B cell (primary cell): ENCODE results near the gene CHST14. TPM values are rescaled to one million over a fixed set of nuclear protein-coding genes. Genes with fewer than 3 reads are reported as not detected.

Experiments used
- ATAC-seq: fragments of 200-7000 bp; cut with Tn5 transposase; one replicate; pipeline ENCODE4 v1.10.0; 2021; ENCODE audit warnings: low read depth, mild to moderate bottlenecking, moderate number of reproducible peaks, moderate library complexity
- CTCF ChIA-PET: fragments of 350-600 bp; sonication (Branson Sonifier 250); formaldehyde crosslinking; loops from one replicate; lab custom pipeline; 2021; ENCODE audit warnings: antibody characterized with exemption, inconsistent platforms; lab: Charles Lee
- POLR2A ChIA-PET: fragments of 350-600 bp; sonication (Branson Sonifier 250); formaldehyde crosslinking; loops from one replicate; lab custom pipeline; 2021; ENCODE audit warnings: antibody characterized with exemption; lab: Charles Lee
- DNase-seq: peaks from one replicate; pipeline ENCODE4 v3.0.0; 2013
- H2AFZ ChIP-seq: 2 replicates; pipeline ENCODE4 v1.6.1; 2012; ENCODE audit warnings: mild to moderate bottlenecking, low read depth, low read length; ENCODE audit not compliant: insufficient read depth, poor library complexity, severe bottlenecking
- H3K27ac ChIP-seq, 2 donors: 1 replicate in 1 of 2; 2 replicates in 1 of 2; pipeline ENCODE4 v1.5.1; 2012 to 2013; ENCODE audit warnings: low read length in 2 of 2, mild to moderate bottlenecking in 2 of 2, moderate library complexity in 1 of 2
- H3K27me3 ChIP-seq, 4 experiments: fragments of 200-600 bp in 1 of 4; sonication (generic) in 1 of 4; replicated peaks in 1 of 4; 1 replicate in 2 of 4; 2 replicates in 2 of 4; pipeline versions ENCODE4 v1.6.1 to v1.7.0; 2013 to 2016; ENCODE audit warnings: low read length in 3 of 4, mild to moderate bottlenecking in 2 of 4, mixed read lengths in 1 of 4, moderate library complexity in 1 of 4; ENCODE audit not compliant: insufficient read depth in 4 of 4, control insufficient read depth in 3 of 4; ENCODE audit errors: control extremely low read depth in 1 of 4
- H3K36me3 ChIP-seq, 2 experiments: replicated peaks in 1 of 2; 1 replicate in 1 of 2; 2 replicates in 1 of 2; pipeline versions ENCODE4 v1.6.1 to v1.7.1; 2013; ENCODE audit warnings: low read length in 1 of 2; ENCODE audit not compliant: insufficient read depth in 2 of 2, control insufficient read depth in 1 of 2; ENCODE audit errors: control extremely low read depth in 1 of 2, extremely low read depth in 1 of 2
- H3K4me1 ChIP-seq, 2 donors: fragments of 200-600 bp in 1 of 2; sonication (generic) in 1 of 2; 1 replicate in 1 of 2; 2 replicates in 1 of 2; pipeline versions ENCODE4 v1.5.1 to v1.6.1; 2013 to 2017; ENCODE audit warnings: low read length in 2 of 2; ENCODE audit not compliant: control insufficient read depth in 2 of 2, insufficient read depth in 2 of 2
- H3K4me2 ChIP-seq: replicated peaks from 2 replicates; pipeline ENCODE3; 2012; ENCODE audit warnings: mild to moderate bottlenecking, low read depth, low read length; ENCODE audit not compliant: poor library complexity, severe bottlenecking
- H3K4me3 ChIP-seq, 5 experiments: fragments of 200-600 bp in 1 of 5; sonication (generic) in 1 of 5; 1 replicate in 3 of 5; 2 replicates in 2 of 5; pipeline versions ENCODE4 v1.5.1 to v1.7.0; 2011 to 2016; ENCODE audit warnings: low read length in 4 of 5, mild to moderate bottlenecking in 4 of 5, low read depth in 2 of 5, control low read depth in 1 of 5, moderate library complexity in 1 of 5; ENCODE audit not compliant: insufficient read depth in 1 of 5; ENCODE audit errors: control extremely low read depth in 1 of 5, extremely low read depth in 1 of 5
- H3K79me2 ChIP-seq: fragments of 200-600 bp; sonication (generic); one replicate; pipeline ENCODE4 v1.6.0; 2016; ENCODE audit warnings: low read length; ENCODE audit not compliant: control insufficient read depth, insufficient read depth
- H3K9ac ChIP-seq: fragments of 200-600 bp; sonication (generic); 2 replicates; pipeline ENCODE4 v1.6.1; 2017; ENCODE audit warnings: mild to moderate bottlenecking, low read length, moderate library complexity
- H3K9me3 ChIP-seq, 3 donors: one replicate each; pipeline versions ENCODE4 v1.6.1 to v1.7.1; 2013; ENCODE audit warnings: low read length in 2 of 3; ENCODE audit not compliant: control insufficient read depth in 2 of 3, insufficient read depth in 1 of 3; ENCODE audit errors: control extremely low read depth in 1 of 3
- H4K20me1 ChIP-seq: 2 replicates; pipeline ENCODE4 v1.6.0; 2012; ENCODE audit warnings: mild to moderate bottlenecking, low read length; ENCODE audit not compliant: insufficient read depth, control insufficient read depth, poor library complexity, severe bottlenecking
- H3K27ac Mint-ChIP-seq: one replicate; pipeline ENCODE4 v1.8.0; 2021; ENCODE audit warnings: mixed read lengths
- H3K27me3 Mint-ChIP-seq: one replicate; pipeline ENCODE4 v1.8.0; 2021; ENCODE audit warnings: mixed read lengths
- H3K4me1 Mint-ChIP-seq: one replicate; pipeline ENCODE4 v1.8.0; 2021; ENCODE audit warnings: mixed read lengths
- H3K4me3 Mint-ChIP-seq: one replicate; pipeline ENCODE4 v1.8.0; 2021; ENCODE audit warnings: mixed read lengths
- H3K9me3 Mint-ChIP-seq: one replicate; pipeline ENCODE4 v1.8.0; 2022; ENCODE audit warnings: mixed read lengths; ENCODE audit not compliant: insufficient read depth
- EZH2 ChIP-seq: IDR thresholded peaks from 2 replicates; pipeline ENCODE4 v1.6.1; 2012; ENCODE audit warnings: borderline replicate concordance, low read depth, mild to moderate bottlenecking, moderate library complexity, low read length; ENCODE audit not compliant: insufficient read depth, poor library complexity, severe bottlenecking
- WGBS: methylation state at CpG from one replicate; pipeline ENCODE4 v1.1.5; 2013; ENCODE audit warnings: missing lambda C conversion rate; ENCODE audit not compliant: insufficient coverage; 5-methylcytosine and 5-hydroxymethylcytosine counted together
- intact Hi-C: fragments of 100-400 bp; cut with micrococcal nuclease; formaldehyde crosslinking; loops from one replicate; pipeline ENCODE4 v1.10.0; 2022
- polyA plus RNA-seq: library from polyadenylated mRNA; depleted of rRNA; stranded (reverse); fragments of >200 nt; gene quantifications from 2 replicates; pipeline ENCODE4 v1.2.3, GENCODE V29; 2012
- total RNA-seq, 2 donors: library from RNA; stranded (reverse); fragments of 120-200 nt in 1 of 2; gene quantifications; 1 replicate in 1 of 2; 2 replicates in 1 of 2; pipeline versions ENCODE4 v1.2.3 to v1.2.4, GENCODE V29; 2013 to 2022
- TF ChIP-seq, protein P1 (sequence below): fragments of 200-600 bp; IDR thresholded peaks from one replicate; pipeline ENCODE4 v1.8.0; 2022; ENCODE audit warnings: antibody characterized with exemption, mild to moderate bottlenecking

CHST14 gene
- total and polyA plus RNA-seq, 2 donors (not counting 1 experiment from before 2014, with no cell fraction given), result 5.7 to 16.7 TPM

DNA sequence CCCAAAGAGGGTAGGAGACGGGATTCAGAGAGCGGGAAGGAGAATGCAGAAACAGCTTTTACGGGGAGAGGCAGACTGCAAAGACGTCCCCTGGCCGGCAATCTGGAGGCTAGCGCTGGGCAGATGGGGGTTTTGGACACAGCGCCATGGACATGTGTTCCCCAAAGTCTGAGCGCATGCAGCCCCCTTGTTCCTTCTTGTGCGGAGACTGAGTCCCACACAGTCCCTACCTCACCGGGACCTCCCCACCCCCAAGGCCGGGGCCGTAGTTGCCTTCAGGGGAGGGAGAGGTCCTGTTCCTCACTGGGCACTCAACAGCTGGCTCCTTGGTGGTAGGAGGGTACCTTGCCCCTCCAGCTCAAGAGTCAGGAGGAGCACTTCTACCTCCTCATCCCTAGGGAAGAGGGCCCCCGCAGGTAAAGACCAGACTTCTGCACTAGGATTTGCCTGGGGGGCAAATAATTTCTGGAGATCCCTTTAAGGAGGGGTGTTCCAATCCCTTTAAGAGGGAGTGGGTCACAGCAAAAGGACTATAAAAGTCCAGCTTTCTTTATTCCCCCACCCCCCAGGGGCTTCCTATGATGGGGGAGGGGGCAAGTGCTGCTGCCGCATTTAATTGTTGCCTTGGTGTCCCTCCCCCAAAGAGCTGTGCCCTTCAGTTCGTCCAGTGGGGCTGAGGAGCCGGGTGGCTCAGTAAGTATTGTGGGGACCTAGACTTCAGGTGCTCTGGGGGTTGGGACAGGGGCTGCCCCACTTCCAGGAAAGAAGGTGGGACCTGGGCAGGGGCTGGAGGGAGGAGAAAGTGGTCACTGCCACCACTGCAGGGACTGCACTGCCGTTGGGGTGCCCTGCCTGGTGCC lies 33.7 kb upstream of the CHST14 start:
- Histone ChIP-seq H4K20me1 (peaks cover 5% of the 10 kb centered on the region), H3K4me1 (peaks cover 34 to 37% of the 10 kb centered on the region in 2 donors), H3K9me3 (peaks cover 0 to 7% (median 0%) of the 10 kb centered on the region in 3 donors), H3K36me3 (no peaks in the 10 kb centered on the region), H3K79me2 (peaks cover 6% of the 10 kb centered on the region), H3K27me3 (peaks cover 0 to 46% (median 18%) of the 10 kb centered on the region in 4 experiments), H3K4me3 (peak overlapping the region in 3 of 5 experiments; percentile 15 to 41 (median 23)), H3K9ac (peak overlapping the region; percentile 52), H2AFZ (no peak overlapping the region), H3K4me2 (peak overlapping the region; percentile 79), H3K27ac (no peak overlapping the region)
- POLR2A ChIA-PET, result no interaction called here
- peaks cover 37% of the 10 kb centered on the region for H3K4me1 Mint-ChIP-seq
- no peaks in the 10 kb centered on the region for H3K9me3 Mint-ChIP-seq
- ATAC-seq, result no peak
- H3K27ac Mint-ChIP-seq, result no peak overlapping the region
- TF ChIP-seq, protein P1, sequence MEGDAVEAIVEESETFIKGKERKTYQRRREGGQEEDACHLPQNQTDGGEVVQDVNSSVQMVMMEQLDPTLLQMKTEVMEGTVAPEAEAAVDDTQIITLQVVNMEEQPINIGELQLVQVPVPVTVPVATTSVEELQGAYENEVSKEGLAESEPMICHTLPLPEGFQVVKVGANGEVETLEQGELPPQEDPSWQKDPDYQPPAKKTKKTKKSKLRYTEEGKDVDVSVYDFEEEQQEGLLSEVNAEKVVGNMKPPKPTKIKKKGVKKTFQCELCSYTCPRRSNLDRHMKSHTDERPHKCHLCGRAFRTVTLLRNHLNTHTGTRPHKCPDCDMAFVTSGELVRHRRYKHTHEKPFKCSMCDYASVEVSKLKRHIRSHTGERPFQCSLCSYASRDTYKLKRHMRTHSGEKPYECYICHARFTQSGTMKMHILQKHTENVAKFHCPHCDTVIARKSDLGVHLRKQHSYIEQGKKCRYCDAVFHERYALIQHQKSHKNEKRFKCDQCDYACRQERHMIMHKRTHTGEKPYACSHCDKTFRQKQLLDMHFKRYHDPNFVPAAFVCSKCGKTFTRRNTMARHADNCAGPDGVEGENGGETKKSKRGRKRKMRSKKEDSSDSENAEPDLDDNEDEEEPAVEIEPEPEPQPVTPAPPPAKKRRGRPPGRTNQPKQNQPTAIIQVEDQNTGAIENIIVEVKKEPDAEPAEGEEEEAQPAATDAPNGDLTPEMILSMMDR, result no peak
- peak; percentile 79 for TF ChIP-seq EZH2
- CTCF ChIA-PET, result interaction anchor here (0.7 kb wide), 1 partner anchor 158 kb away, joined by 3 read pairs; no protein-coding TSS in a partner anchor
- no peak for DNase-seq
- peak overlapping the region; percentile 71 for H3K4me3 Mint-ChIP-seq
- WGBS, result 24% methylated on average over 9 of the region's 17 CpGs
- H3K27me3 Mint-ChIP-seq, result peaks cover 31% of the 10 kb centered on the region
- intact Hi-C loops, result no loop called here
